Endothelial cell of umbilical vein (primary cell): Measurements from ENCODE around the gene ZBTB34. TPM values are rescaled to one million over a fixed set of nuclear protein-coding genes. Genes with fewer than 3 reads are reported as not detected.
"Not testable (repeated sequence)": the region's sequence is repeated elsewhere in the genome, so short reads cannot be mapped to it uniquely, and the experiment has no call there.

ENCODE experiments used
- BruUV-seq: library from RNA; stranded (reverse); fragments of 400-500 nt; replicated peaks from 2 replicates; lab custom pipeline; 2021; lab: Mats Ljungman, UMichigan
- CTCF ChIA-PET: fragments of 300-600, 350-600 bp; sonication (Branson Sonifier 250); formaldehyde crosslinking; loops from one replicate; lab custom pipeline; 2021; ENCODE audit warnings: antibody characterized with exemption, inconsistent platforms; lab: Charles Lee
- POLR2A ChIA-PET: fragments of 300-600, 350-600 bp; sonication (Branson Sonifier 250); formaldehyde crosslinking; loops from one replicate; lab custom pipeline; 2021; ENCODE audit warnings: antibody characterized with exemption, inconsistent platforms; lab: Charles Lee
- DNase-seq: peaks from one replicate; pipeline ENCODE4 v3.0.0-alpha.2; 2011; ENCODE audit warnings: low read depth, low spot score
- FAIRE-seq: peaks from 2 replicates; lab custom pipeline; 2011; peaks lifted over from hg19 to GRCh38; lab: Jason Lieb, UNC
- H2AFZ ChIP-seq: 2 replicates; pipeline ENCODE4 v1.6.0; 2012; ENCODE audit warnings: low read depth, low read length, control low read depth, inconsistent platforms
- H3K27ac ChIP-seq: 2 replicates; pipeline ENCODE4 v1.5.1; 2011; ENCODE audit warnings: low read depth, mild to moderate bottlenecking, control low read depth, low read length, moderate library complexity; ENCODE audit not compliant: insufficient read depth
- H3K27me3 ChIP-seq, 2 experiments: 2 replicates each; pipeline versions ENCODE4 v1.6.0 to v1.6.1; 2011; ENCODE audit warnings: low read length in 2 of 2, mixed read lengths in 1 of 2; ENCODE audit not compliant: control insufficient read depth in 2 of 2, insufficient read depth in 2 of 2
- H3K36me3 ChIP-seq, 2 experiments: 2 replicates in 1 of 2; 3 replicates in 1 of 2; pipeline ENCODE4 v1.5.1; 2011; ENCODE audit warnings: low read length in 2 of 2, mild to moderate bottlenecking in 1 of 2, moderate library complexity in 1 of 2; ENCODE audit not compliant: control insufficient read depth in 2 of 2, insufficient read depth in 2 of 2; ENCODE audit errors: extremely low read depth in 1 of 2
- H3K4me1 ChIP-seq: 3 replicates; pipeline ENCODE4 v1.5.1; 2011; ENCODE audit warnings: mild to moderate bottlenecking, low read length; ENCODE audit not compliant: control insufficient read depth, insufficient read depth; ENCODE audit errors: extremely low read depth
- H3K4me2 ChIP-seq: 2 replicates; pipeline ENCODE4 v1.6.1; 2011; ENCODE audit warnings: low read length, control low read depth, mixed read lengths; ENCODE audit not compliant: insufficient read depth
- H3K4me3 ChIP-seq, 3 experiments: fragments of 200-600 bp in 1 of 3; sonication (generic), shearing (Covaris generic) in 1 of 3; replicated peaks in 1 of 3; 2 replicates each; pipeline ENCODE4 v1.5.1; 2011 to 2016; ENCODE audit warnings: control low read depth in 3 of 3, low read length in 3 of 3, mild to moderate bottlenecking in 2 of 3, inconsistent platforms in 1 of 3, low read depth in 1 of 3, moderate library complexity in 1 of 3; ENCODE audit not compliant: insufficient read depth in 1 of 3
- H3K79me2 ChIP-seq: 2 replicates; pipeline ENCODE4 v1.6.0; 2012; ENCODE audit warnings: low read length, inconsistent platforms; ENCODE audit not compliant: control insufficient read depth, insufficient read depth
- H3K9ac ChIP-seq: replicated peaks from 2 replicates; pipeline ENCODE3; 2011; ENCODE audit warnings: low read length, control low read depth; ENCODE audit not compliant: insufficient read depth; ENCODE audit errors: extremely low read depth
- H3K9me1 ChIP-seq: replicated peaks from 3 replicates; pipeline ENCODE4 v1.6.0; 2011; ENCODE audit warnings: mild to moderate bottlenecking, low read length; ENCODE audit not compliant: control insufficient read depth, insufficient read depth; ENCODE audit errors: extremely low read depth
- H3K9me3 ChIP-seq: replicated peaks from 2 replicates; pipeline ENCODE4 v1.5.1; 2012; ENCODE audit warnings: low read length, inconsistent platforms; ENCODE audit not compliant: control insufficient read depth, insufficient read depth
- H4K20me1 ChIP-seq: replicated peaks from 2 replicates; pipeline ENCODE3; 2011; ENCODE audit warnings: mild to moderate bottlenecking, low read length; ENCODE audit not compliant: control insufficient read depth, insufficient read depth; ENCODE audit errors: extremely low read depth
- CTCF ChIP-seq, 2 donors: IDR thresholded peaks; 1 replicate in 1 of 2; 2 replicates in 1 of 2; pipeline ENCODE4 v1.5.1; 2011; ENCODE audit warnings: low read length in 2 of 2, mild to moderate bottlenecking in 2 of 2, moderate library complexity in 2 of 2, control low read depth in 1 of 2, inconsistent platforms in 1 of 2, low read depth in 1 of 2; ENCODE audit not compliant: insufficient read depth in 1 of 2; ENCODE audit errors: extremely low read depth in 1 of 2
- EZH2 ChIP-seq: IDR thresholded peaks from 2 replicates; pipeline ENCODE4 v1.6.1; 2012; ENCODE audit warnings: borderline replicate concordance, low read depth, mild to moderate bottlenecking, moderate library complexity, low read length, inconsistent platforms; ENCODE audit not compliant: severe bottlenecking
- FOS ChIP-seq: IDR thresholded peaks from 2 replicates; pipeline ENCODE4 v1.6.1; 2011; ENCODE audit warnings: mild to moderate bottlenecking, low read length, moderate library complexity, borderline replicate concordance; ENCODE audit not compliant: insufficient read depth
- GATA2 ChIP-seq: IDR thresholded peaks from 2 replicates; pipeline ENCODE4 v1.7.0; 2011; ENCODE audit warnings: low read depth, mild to moderate bottlenecking, moderate library complexity, mixed read lengths, low read length; ENCODE audit not compliant: insufficient read length, insufficient read depth
- JUN ChIP-seq: IDR thresholded peaks from 2 replicates; pipeline ENCODE4 v1.6.1; 2011; ENCODE audit warnings: borderline replicate concordance, low read depth; ENCODE audit not compliant: insufficient read length, insufficient read depth
- MAX ChIP-seq: IDR thresholded peaks from 2 replicates; pipeline ENCODE4 v1.6.1; 2011; ENCODE audit not compliant: insufficient read depth, insufficient read length
- MYC ChIP-seq: IDR thresholded peaks from one replicate; pipeline ENCODE4 v1.6.1; 2011; ENCODE audit warnings: mild to moderate bottlenecking, low read depth, low read length
- POLR2A ChIP-seq: IDR thresholded peaks from 2 replicates; pipeline ENCODE4 v1.6.1; 2012; ENCODE audit warnings: low read depth, mild to moderate bottlenecking, control low read depth, low read length
- POLR2AphosphoS5 ChIP-seq: IDR thresholded peaks from 2 replicates; pipeline ENCODE4 v1.6.1; 2012; ENCODE audit warnings: low read depth, mild to moderate bottlenecking, control low read depth, low read length, moderate library complexity; ENCODE audit not compliant: insufficient read depth
- dilution Hi-C: fragments of 300-500 bp; cut with MboI; formaldehyde crosslinking; loops from one replicate; pipeline ENCODE4 v1.15.0; 2019; ENCODE audit warnings: low sequenced_read_pairs; ENCODE audit not compliant: extremely low pct_ligation_motif_present
- intact Hi-C: fragments of 100-400 bp; cut with micrococcal nuclease; formaldehyde crosslinking; loops from one replicate; pipeline ENCODE4 v1.10.0; 2022
- polyA plus RNA-seq, 4 experiments: library from polyadenylated mRNA; depleted of rRNA in 3 of 4; stranded (reverse) in 3 of 4; unstranded in 1 of 4; fragments of >200 nt; gene quantifications; 2 replicates each; pipeline versions ENCODE4 v1.2.1 to v1.2.3, GENCODE V29; 2011 to 2012; ENCODE audit warnings: missing spikeins in 1 of 4
- total RNA-seq: library from RNA; stranded (reverse); gene quantifications from 2 replicates; pipeline ENCODE4 v1.2.3, GENCODE V29; 2021

Gene ZBTB34
- total and polyA plus RNA-seq, 2 donors (not counting 3 experiments of a cell fraction or from before 2014, with no cell fraction given) = 4.0 to 9.6 TPM

GRCh38 chr9:126822278-126822677 lies 38.2 kb upstream of the ZBTB34 start:
- no peak for DNase-seq
- H3K9ac ChIP-seq = no peak overlapping the region
- no peaks in the 10 kb centered on the region for H3K27me3 ChIP-seq
- no peak for FAIRE-seq
- ChIA-PET CTCF (no interaction called here), POLR2A (no interaction called here)
- dilution Hi-C loops (no loop called here), intact Hi-C loops (no loop called here)
- H3K27ac ChIP-seq = no peak overlapping the region
- no peaks in the 10 kb centered on the region for H4K20me1 ChIP-seq
- no peak overlapping the region for H2AFZ ChIP-seq
- no peaks in the 10 kb centered on the region for H3K4me1 ChIP-seq
- no peak overlapping the region for H3K4me2 ChIP-seq
- peaks cover 2% of the 10 kb centered on the region for H3K9me3 ChIP-seq
- peaks cover 2 to 5% of the 10 kb centered on the region in 2 experiments for H3K36me3 ChIP-seq
- H3K4me3 ChIP-seq = no peak overlapping the region
- no peak for TF ChIP-seq FOS
- TF ChIP-seq POLR2AphosphoS5 = no peak
- no peak for TF ChIP-seq GATA2
- H3K9me1 ChIP-seq = no peaks in the 10 kb centered on the region
- peaks cover 34% of the 10 kb centered on the region for H3K79me2 ChIP-seq
- BruUV-seq = no TSS peak

- H3K9me3 ChIP-seq = peaks cover 2% of the 10 kb centered on the region
- no peak overlapping the region for H2AFZ ChIP-seq
- CTCF ChIA-PET = interaction anchor here (0.6 kb wide), 1 partner anchor 42 kb away, joined by 3 read pairs; no protein-coding TSS in a partner anchor
- H3K9me1 ChIP-seq = no peaks in the 10 kb centered on the region
- H3K79me2 ChIP-seq = peaks cover 31% of the 10 kb centered on the region
- H3K4me3 ChIP-seq = no peak overlapping the region
- POLR2A ChIA-PET = no interaction called here
- no peak for FAIRE-seq
- H3K4me1 ChIP-seq = no peaks in the 10 kb centered on the region
- no peak overlapping the region for H3K27ac ChIP-seq
- H4K20me1 ChIP-seq = no peaks in the 10 kb centered on the region
- no peak overlapping the region for H3K9ac ChIP-seq
- no peak for TF ChIP-seq MAX
- no peak for TF ChIP-seq JUN
- TF ChIP-seq POLR2AphosphoS5 = no peak
- TF ChIP-seq EZH2 = no peak
- no peak for TF ChIP-seq POLR2A
- TF ChIP-seq FOS = no peak
- no peak for TF ChIP-seq CTCF (IDR thresholded peaks at IDR 0.05; ENCODE audit: extremely low read depth in 1 of 2, insufficient read depth in 1 of 2, low read depth in 1 of 2, low read length in 2 of 2)
- TF ChIP-seq GATA2 = no peak
- no peak for TF ChIP-seq MYC
- H3K27me3 ChIP-seq = no peaks in the 10 kb centered on the region
- intact Hi-C loops (no loop called here), dilution Hi-C loops (no loop called here)
- H3K4me2 ChIP-seq = no peak overlapping the region
- DNase-seq = no peak
- H3K36me3 ChIP-seq = peaks cover 2 to 5% of the 10 kb centered on the region in 2 experiments
- BruUV-seq = no TSS peak
Measured at GRCh38 chr9:126822873-126823272, 37.6 kb upstream of the ZBTB34 start.

- FAIRE-seq, dilution Hi-C loops: not testable (repeated sequence)
Measured at GRCh38 chr9:126824052-126824451, 36.4 kb upstream of the ZBTB34 start.

More at GRCh38 chr9:126824052-126824451, 36.4 kb upstream of the ZBTB34 start:
- H3K4me1 ChIP-seq, H3K4me3 ChIP-seq, BruUV-seq, H3K9ac ChIP-seq, H3K36me3 ChIP-seq, H2AFZ ChIP-seq, H3K27ac ChIP-seq, DNase-seq, intact Hi-C loops, H3K9me3 ChIP-seq, H3K4me2 ChIP-seq, POLR2A ChIA-PET, H3K9me1 ChIP-seq, H4K20me1 ChIP-seq, H3K27me3 ChIP-seq: not testable (repeated sequence)
- CTCF ChIA-PET = interaction anchor here (1.0 kb wide), 1 partner anchor 51 kb away, joined by 3 read pairs; no protein-coding TSS in a partner anchor
- H3K79me2 ChIP-seq = peaks cover 20% of the 10 kb centered on the region
